Stimulated activated CD4-positive, alpha-beta T cell treated with anti-CD3 and anti-CD28 coated beads, Interleukin-4, amount 100 ng/mL, for 24 hours (primary cell): ENCODE measurements around the gene RHOA.
A peak's percentile ranks its signal among the peaks of the same experiment; 100 is the strongest.
"Not testable (repeated sequence)": the region's sequence is repeated elsewhere in the genome, so short reads cannot be mapped to it uniquely, and the experiment has no call there.

Experiments
- DNase-seq: peaks from one replicate; pipeline ENCODE4 v3.0.0-alpha.2; 2020

RHOA gene

GRCh38 chr3:49358884-49359225, 52.9 kb downstream of the RHOA start:
- peak; percentile 26 for DNase-seq

GRCh38 chr3:49358217-49358883, 53.4 kb downstream of the RHOA start, which contains the start of gene GPX1:
TSS of gene GPX1 (minus strand) at chr3:49358353. CDS start at chr3:49358278, 75 bp downstream.
- DNase-seq = peak; percentile 83

DNA sequence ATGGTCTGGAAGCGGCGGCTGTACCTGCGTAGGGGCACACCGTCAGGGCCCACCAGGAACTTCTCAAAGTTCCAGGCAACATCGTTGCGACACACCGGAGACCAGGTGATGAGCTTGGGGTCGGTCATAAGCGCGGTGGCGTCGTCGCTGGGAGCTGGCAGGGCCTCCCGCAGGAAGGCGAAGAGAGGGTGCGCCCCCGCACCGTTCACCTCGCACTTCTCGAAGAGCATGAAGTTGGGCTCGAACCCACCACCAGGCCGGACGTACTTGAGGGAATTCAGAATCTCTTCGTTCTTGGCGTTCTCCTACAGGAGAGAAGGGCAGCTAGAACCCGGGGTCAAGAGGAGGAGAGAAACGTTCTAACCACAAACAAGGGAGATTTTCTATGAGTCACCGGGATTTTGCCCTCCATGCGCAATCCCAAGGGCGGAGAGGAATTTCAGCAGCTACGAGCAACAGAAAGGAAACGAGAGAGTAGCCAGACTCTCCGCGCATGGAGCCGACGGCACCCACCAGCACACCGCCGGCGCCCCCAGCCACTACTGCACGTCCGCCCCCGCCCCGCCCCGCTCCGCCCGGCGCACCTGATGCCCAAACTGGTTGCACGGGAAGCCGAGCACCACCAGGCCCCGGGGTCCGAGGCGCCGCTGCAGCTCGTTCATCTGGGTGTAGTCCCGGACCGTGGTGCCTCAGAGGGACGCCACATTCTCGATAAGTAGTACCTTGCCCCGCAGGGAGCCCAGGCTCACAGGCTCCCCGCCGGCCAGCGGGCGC, 54.1 kb downstream of the RHOA start:
- DNase-seq = peak; percentile 50

DNA sequence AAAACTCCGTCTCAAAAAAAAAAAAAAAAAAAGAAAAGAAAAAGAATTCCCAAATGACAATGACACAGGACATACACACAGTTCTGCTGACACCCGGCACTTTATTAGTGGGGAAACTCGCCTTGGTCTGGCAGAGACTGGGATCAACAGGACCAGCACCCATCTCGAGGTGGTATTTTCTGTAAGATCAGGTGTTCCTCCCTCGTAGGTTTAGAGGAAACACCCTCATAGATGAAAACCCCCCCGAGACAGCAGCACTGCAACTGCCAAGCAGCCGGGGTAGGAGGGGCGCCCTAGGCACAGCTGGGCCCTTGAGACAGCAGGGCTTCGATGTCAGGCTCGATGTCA, 54.7 kb downstream of the RHOA start:
- DNase-seq = not testable (repeated sequence)

DNA sequence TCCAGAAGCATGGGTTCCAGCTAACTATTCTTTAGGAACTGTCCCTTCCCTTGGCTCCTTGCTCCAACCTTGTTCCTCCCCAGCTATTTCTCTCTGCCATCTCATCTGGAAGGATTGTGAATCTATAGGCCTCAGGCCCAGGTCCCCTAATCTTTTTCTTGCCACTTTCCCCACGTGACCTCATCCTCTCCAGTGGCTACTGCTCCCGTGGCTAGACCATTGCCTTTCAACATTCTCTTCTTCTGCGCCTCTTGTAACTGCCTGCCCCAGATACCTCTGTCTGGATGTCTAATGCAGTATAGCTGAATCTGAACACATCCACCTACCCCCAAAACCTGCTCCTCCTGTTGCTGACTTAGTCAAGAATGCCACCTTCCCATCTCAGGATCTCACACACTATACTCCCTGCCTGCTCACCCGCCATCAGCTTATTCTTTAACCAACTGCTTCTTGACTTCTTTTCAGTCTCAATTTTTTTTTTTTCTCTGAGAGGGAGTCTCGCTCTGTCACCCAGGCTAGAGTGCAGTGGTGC, 58.8 kb downstream of the RHOA start:
- no peak for DNase-seq

DNA sequence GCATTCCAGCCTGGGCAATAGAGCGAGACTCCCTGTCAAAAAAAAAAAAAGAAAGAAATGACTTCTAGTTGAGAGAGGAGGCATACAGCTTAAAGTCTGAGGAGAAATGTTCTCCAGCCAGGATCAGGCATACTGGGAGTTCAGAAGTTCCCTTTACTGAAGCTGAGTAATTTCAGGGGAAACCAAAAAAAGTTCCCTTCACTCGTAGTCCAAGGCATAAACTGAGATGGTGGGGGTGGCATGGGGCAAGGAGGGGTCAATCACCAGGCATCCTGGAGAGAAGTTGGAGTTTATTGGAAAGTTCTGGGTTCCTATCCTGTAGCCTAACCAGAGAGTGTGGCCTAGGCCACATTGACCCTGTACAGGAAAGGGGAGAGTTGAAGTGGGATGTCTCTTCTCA, 59.5 kb downstream of the RHOA start:
- DNase-seq = no peak

GRCh38 chr3:49351521-49352011, 60.2 kb downstream of the RHOA start:
- DNase-seq = no peak

- DNase-seq = no peak
These were observed 62.2 kb downstream of the RHOA start for GRCh38 chr3:49349348-49350114.

DNA sequence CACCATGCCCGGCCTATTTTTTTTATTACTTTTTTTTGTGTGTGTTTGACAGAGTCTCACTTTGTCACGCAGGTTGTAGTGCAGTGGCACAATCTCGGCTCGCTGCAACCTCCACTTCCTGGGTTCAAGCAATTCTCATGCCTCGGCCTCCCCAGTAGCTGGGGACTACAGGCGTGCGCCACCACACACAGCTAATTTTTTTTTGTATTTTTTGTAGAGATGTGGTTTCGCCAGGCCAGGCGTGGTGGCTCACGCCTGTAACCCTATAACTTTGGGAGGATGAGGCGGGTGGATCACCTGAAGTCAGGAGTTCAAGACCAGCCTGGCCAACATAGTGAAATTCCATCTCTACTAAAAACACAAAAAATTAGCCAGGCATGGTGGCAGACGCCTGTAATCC, 63.4 kb downstream of the RHOA start:
- not testable (repeated sequence) for DNase-seq

DNA sequence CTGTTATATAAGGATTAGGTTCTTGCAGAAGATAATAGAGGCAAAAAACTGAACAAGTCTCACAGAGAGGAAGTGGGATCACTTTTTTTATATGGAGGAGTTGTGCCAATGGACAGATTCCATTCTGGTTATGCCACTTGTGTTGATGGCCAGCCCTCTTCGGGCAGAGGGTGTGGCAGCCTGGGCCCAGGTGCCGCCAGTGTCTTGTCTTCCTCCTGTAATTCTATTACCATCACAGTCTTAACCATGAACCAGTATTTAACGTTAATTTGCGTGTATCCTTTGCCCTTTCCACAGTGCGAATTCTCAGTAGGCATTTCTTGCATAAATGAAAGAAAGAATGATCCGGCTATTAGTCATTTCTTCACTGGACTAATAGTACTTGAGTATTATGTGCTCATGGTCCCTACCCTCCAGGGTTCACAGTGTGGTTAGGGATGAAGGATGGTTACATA, 65.0 kb downstream of the RHOA start:
- no peak for DNase-seq

DNA sequence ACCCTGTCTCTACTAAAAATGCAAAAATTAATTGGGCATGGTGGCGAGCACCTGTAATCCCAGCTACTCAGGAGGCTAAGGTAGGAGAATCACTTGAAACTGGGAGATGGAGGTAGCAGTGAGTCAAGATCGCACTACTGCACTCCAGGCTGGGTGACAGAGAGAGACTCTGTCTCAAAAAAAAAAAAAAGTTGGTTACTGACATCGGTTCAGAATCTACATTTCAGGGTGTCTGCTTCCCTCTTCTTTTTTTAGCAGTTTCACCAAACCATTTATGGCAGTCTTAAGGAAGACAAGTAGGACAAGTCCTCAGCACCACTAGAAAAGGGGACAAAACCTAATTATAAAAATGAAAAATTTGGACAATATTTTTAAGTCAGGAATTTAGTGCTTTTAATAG, 68.6 kb downstream of the RHOA start:
- no peak for DNase-seq

DNA sequence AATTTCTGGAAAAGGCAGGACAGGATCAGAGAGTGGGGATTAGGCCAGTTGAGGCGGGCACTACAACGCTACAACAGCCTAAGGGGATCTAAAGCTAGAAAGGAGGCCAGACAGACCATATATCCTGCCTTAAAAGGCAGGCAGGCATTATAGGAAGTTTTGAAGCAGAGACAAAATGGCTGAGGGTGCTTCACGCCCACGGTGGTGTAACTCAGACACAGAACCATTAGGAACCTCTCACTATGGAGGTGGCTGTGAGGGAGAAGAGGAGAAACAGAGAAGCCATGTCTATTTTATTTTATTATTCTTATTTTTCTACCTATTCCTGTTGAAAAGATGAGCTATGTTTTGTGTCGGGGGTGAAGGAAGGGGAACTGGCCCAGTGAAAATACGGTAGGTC, 69.8 kb downstream of the RHOA start:
- DNase-seq = no peak

DNA sequence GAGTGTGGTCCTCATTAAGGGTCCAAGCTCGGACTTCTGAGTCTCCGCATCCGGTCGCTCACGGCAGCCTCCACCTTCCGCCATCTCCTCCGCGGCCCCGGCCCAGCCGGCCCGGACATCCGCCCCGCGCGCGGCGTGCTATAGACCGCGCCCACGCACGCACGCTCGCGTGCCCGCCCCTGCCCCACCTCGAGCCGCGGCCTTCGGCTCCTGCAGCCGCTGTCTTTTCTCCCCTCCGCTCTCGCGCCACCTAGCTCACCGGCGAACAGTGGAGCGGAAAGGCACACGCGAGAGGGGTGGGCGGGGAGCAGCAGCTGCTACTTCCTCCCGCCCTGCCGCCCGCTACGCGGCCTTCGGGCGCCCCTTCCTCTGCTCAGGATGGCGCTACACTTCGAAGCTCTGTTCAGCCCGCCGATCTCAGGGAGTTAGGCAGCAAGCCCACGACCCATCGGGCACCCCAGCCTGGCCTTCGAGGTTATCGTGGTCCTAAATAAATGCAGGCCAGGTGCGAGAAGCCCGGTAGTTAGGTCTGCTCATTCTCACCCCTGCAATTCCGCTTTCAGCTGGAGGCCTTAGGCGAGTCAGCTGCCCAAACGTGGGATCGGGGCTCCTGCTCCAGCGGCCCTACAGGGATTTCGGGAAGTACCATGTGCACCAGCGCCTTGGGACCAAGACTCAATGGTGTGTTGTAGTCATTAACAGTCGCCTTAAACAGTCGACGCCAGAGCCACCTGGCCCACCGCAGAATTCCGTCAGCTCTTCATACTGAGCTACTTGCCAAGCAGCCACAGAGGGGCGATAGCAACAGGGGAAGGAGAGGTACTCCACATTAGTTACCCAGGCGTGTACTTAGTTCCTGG, 71.6 kb downstream of the RHOA start, which contains the start of gene USP4:
TSS of gene USP4 (minus strand) at position 113 of the 860 bp plus-strand sequence. CDS start at position 84, 29 bp downstream.
- DNase-seq = peak; percentile 95

DNA sequence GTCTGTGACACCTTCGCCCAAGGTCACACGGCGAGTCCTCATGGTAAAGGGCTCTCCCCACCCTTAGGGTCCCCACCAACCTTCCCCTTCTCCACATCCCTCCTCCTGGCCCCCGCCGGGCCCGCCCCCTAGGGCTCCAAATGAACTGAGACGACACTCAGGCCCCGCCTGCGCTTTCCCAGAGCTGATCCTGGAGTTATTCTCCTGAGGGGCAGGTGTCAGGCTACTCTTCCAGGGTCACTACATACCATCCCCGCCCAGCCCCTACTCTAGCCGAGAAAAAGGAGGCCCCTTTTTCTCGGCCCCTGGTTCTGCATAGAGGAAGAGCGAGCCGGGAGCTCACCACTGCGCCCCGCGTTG, 72.2 kb downstream of the RHOA start:
- DNase-seq = peak; percentile 28

DNA sequence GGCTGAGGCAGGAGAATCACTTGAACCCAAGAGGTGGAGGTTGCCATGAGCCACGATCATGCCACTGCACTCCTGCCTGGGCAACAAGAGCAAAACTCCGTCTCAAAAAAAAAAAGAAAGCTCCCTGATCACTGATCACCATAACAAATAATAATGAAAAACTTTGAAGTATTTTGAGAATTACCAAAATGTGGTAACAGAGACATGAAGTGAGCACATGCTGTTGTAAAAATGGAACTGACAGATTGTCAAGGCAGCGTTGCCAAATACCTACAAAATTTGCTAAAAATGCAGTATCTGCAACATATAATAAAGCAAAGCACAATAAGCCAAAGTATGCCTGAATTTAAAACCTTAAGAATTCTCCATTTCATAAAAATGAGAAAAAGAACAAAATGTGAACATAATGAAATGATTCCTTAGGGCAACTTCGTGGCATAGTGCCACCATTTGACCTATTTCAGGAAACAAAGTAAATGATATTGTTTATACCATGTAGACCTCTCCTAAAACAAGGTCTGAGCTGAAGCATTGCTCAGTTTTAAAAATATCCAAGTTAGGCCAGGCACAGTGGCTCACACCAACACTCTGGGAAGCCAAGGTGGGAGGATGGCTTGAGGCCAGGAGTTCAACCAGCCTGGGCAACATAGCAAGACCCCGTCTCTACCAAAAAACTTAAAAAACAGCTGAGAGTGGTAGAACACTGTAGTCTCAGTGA, 77.7 kb downstream of the RHOA start:
- no peak for DNase-seq

GRCh38 chr3:49333091-49333490, 78.7 kb downstream of the RHOA start:
- no peak for DNase-seq

- no peak for DNase-seq
These were observed 82.6 kb downstream of the RHOA start for GRCh38 chr3:49329186-49329585.

- not testable (repeated sequence) for DNase-seq
These were observed 83.4 kb downstream of the RHOA start for GRCh38 chr3:49328350-49328749.

DNA sequence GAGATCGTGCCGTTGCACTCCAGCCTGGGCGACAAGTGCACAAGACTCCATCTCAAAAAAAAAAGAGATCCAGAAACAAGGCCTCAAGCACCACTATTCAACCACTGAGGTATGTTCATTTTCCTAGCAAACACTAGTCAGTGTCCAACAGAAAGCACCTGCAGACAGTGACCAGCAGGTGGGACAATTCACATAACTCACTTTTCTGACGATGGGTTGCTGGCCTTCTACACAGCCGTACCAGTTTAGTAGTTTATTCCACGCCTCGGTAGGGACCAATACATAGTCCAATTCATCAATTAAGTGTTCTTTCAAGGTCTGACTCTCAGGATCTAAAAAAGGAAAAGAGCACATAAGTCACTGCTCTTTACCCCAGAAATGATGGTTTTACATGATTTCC, 84.3 kb downstream of the RHOA start:
- DNase-seq = no peak

- no peak for DNase-seq
These were observed 87.0 kb downstream of the RHOA start for GRCh38 chr3:49324768-49325167.

DNA sequence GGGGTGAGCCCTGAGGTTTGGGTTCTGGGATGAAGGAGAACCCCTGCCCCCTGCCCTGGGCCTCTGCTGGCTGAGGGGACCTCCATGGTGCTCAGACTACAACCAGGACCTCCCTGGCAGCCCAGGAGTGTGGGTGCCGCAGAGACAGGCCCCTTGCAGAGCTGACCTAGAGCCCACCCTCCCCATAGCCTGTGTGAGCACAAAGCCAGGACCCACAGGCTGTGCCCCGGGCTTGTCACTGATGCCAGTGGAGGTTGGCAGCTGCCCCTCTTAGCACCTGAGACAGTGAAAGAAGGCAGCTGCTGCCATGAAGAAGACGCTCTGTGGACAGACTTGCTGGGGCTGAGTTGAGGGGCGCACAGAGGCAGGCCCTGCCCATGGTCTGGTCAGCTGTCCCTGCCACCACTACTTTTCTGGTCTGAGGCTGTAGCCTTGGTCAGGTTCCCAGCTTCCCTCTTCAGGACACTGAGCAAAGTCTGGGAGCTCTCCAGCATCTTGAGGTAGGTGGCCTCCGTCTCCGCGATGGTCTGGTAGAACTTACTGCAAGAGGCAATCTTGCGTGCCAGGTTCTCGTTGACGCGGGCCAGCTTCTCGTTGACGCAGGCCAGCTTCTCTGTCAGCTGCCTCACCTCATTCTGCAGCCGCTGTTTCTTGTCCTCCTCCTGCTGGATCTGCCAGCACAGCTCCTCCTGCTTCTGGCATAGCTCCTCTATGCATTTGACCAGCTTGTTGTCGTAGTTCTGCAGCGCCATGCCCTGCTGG, 94.9 kb downstream of the RHOA start:
- no peak for DNase-seq
